Gastrocnemius medialis (tissue), 4 donors: ENCODE measurements around the gene CAVIN1. TPM values are rescaled to one million over a fixed set of nuclear protein-coding genes. Genes with fewer than 3 reads are reported as not detected.
"Not testable (repeated sequence)": the region's sequence is repeated elsewhere in the genome, so short reads cannot be mapped to it uniquely, and the experiment has no call there.

Source experiments
- ATAC-seq, 2 donors: fragments of 150-250 bp; one replicate each; pipeline ENCODE4 v1.9.1; 2016
- DNase-seq, 2 donors: peaks; one replicate each; pipeline ENCODE4 v3.0.0-alpha.2; 2019
- H3K27ac ChIP-seq, 4 donors: fragments of 200-600 bp; sonication (generic); 1 replicate in 1 of 4; 2 replicates in 3 of 4; pipeline ENCODE4 v1.5.1; 2016 to 2018; ENCODE audit warnings: mild to moderate bottlenecking in 2 of 4, moderate library complexity in 1 of 4
- H3K27me3 ChIP-seq, 3 donors: fragments of 200-600 bp; sonication (generic) in 2 of 3; 1 replicate in 1 of 3; 2 replicates in 2 of 3; pipeline versions ENCODE4 v1.5.1 to v1.6.0; 2016 to 2019; ENCODE audit warnings: mild to moderate bottlenecking in 1 of 3, moderate library complexity in 1 of 3
- H3K36me3 ChIP-seq, 2 donors: fragments of 200-600 bp; sonication (generic) in 1 of 2; one replicate each; pipeline ENCODE4 v1.5.1; 2017 to 2018
- H3K4me1 ChIP-seq, 2 donors: fragments of 200-600 bp; sonication (generic) in 1 of 2; one replicate each; pipeline ENCODE4 v1.5.1; 2016 to 2017; ENCODE audit warnings: mild to moderate bottlenecking in 2 of 2
- H3K4me3 ChIP-seq, 4 donors: fragments of 200-600 bp; sonication (generic) in 3 of 4; 1 replicate in 1 of 4; 2 replicates in 3 of 4; pipeline ENCODE4 v1.5.1; 2016 to 2019; ENCODE audit warnings: mild to moderate bottlenecking in 2 of 4
- H3K9me3 ChIP-seq, 3 donors: fragments of 200-600 bp; sonication (generic) in 2 of 3; 1 replicate in 1 of 3; 2 replicates in 2 of 3; pipeline ENCODE4 v1.5.1; 2016 to 2019
- POLR2A ChIP-seq, 2 donors: fragments of 450-650 bp; IDR thresholded peaks; one replicate each; pipeline ENCODE4 v1.6.1; 2017; ENCODE audit warnings: antibody characterized with exemption in 2 of 2, mild to moderate bottlenecking in 2 of 2, moderate library complexity in 2 of 2
- in situ Hi-C, 4 donors: fragments of 200-750 bp; cut with MboI; loops; one replicate each; pipeline versions ENCODE4 v1.15.0 to v1.8.0; 2017; ENCODE audit warnings: low sequenced_read_pairs in 4 of 4
- intact Hi-C: fragments of 100-400 bp; cut with DNase I; formaldehyde crosslinking; loops from one replicate; pipeline ENCODE4 v1.15.1; 2023; ENCODE audit warnings: low total_unique reads
- total RNA-seq, 4 donors: library from RNA; depleted of rRNA; stranded (reverse); fragments of >200 nt; gene quantifications; one replicate each; pipeline versions ENCODE4 v1.1.0 to v1.2.3, GENCODE V29; 2016
- TF ChIP-seq, protein P1 (sequence below), 5 experiments: fragments of 450-650 bp in 3 of 5; fragments of 200-600 bp in 2 of 5; sonication (generic) in 2 of 5; IDR thresholded peaks in 4 of 5; conservative IDR thresholded peaks in 1 of 5; 1 replicate in 4 of 5; 2 replicates in 1 of 5; pipeline ENCODE4 v1.5.1; 2016 to 2019; ENCODE audit warnings: antibody characterized with exemption in 5 of 5, mild to moderate bottlenecking in 3 of 5, moderate library complexity in 3 of 5

CAVIN1 gene
- total RNA-seq, 4 donors from 2014 or later, result 64.9 to 137 (median 125) TPM

- no peaks in the 10 kb centered on the region for H3K27me3 ChIP-seq
- intact Hi-C loops, result loop anchor here (1.0 to 5.0 kb wide), 4 partner anchors 15 to 104 kb away; partner anchors contain the start of gene STAT3
- TF ChIP-seq, protein P1, sequence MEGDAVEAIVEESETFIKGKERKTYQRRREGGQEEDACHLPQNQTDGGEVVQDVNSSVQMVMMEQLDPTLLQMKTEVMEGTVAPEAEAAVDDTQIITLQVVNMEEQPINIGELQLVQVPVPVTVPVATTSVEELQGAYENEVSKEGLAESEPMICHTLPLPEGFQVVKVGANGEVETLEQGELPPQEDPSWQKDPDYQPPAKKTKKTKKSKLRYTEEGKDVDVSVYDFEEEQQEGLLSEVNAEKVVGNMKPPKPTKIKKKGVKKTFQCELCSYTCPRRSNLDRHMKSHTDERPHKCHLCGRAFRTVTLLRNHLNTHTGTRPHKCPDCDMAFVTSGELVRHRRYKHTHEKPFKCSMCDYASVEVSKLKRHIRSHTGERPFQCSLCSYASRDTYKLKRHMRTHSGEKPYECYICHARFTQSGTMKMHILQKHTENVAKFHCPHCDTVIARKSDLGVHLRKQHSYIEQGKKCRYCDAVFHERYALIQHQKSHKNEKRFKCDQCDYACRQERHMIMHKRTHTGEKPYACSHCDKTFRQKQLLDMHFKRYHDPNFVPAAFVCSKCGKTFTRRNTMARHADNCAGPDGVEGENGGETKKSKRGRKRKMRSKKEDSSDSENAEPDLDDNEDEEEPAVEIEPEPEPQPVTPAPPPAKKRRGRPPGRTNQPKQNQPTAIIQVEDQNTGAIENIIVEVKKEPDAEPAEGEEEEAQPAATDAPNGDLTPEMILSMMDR (IDR thresholded peaks at IDR 0.05 in 4 of 5, conservative IDR thresholded peaks at IDR 0.05 in 1 of 5), result no peak
- no peak for TF ChIP-seq POLR2A (IDR thresholded peaks at IDR 0.05)
- DNase-seq (no peak), ATAC-seq (no peak)
- peak overlapping the region; percentile 37 to 99 (median 90) for H3K4me3 ChIP-seq
- no peaks in the 10 kb centered on the region for H3K9me3 ChIP-seq
- peak overlapping the region; percentile 96 to 100 (median 98) for H3K27ac ChIP-seq
- H3K36me3 ChIP-seq, result no peaks in the 10 kb centered on the region
- in situ Hi-C loops, result no loop called here
- peaks cover 27 to 32% of the 10 kb centered on the region in 2 donors for H3K4me1 ChIP-seq
Measured at GRCh38 chr17:42423766-42424165, 710 bp upstream of the CAVIN1 start.

DNA sequence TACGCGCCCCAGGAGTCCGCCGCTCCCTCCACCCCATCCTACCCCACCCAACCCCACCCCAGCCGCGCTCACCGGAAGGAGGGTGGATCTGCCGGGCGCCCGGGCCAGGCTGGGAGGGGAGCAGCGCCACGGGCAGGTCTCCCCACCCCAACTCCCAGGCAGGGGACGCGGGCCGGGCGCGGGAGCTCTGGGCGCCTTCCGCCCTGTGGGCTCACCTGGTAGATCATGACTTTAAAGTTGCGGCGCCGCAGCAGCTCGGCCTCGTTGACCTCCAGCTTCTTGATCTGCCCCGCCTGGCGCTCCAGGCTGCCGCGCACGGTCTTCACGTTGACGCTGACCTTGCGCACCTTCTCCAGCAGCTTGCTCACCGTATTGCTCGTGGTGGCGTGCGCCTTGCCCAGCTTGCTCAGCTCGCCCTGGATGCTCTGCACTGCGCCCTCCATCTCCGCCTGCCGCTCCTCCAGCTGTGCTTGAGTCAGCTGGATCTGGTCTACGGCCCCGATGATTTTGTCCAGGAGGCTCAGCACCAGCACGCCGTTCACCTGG lies 571 bp downstream of the CAVIN1 start:
- H3K9me3 ChIP-seq, result no peaks in the 10 kb centered on the region
- no peaks in the 10 kb centered on the region for H3K36me3 ChIP-seq
- H3K4me1 ChIP-seq, result peaks cover 37 to 41% of the 10 kb centered on the region in 2 donors
- H3K4me3 ChIP-seq, result peak overlapping the region; percentile 87 to 99 (median 95)
- H3K27me3 ChIP-seq, result no peaks in the 10 kb centered on the region
- H3K27ac ChIP-seq, result peak overlapping the region; percentile 96 to 100 (median 98)
- in situ Hi-C loops, result no loop called here
- peak; percentile 52 to 59 for ATAC-seq
- peak in 1 of 2 donors; percentile 62 for DNase-seq
- no peak for TF ChIP-seq POLR2A (IDR thresholded peaks at IDR 0.05)
- TF ChIP-seq, protein P1 (IDR thresholded peaks at IDR 0.05 in 4 of 5, conservative IDR thresholded peaks at IDR 0.05 in 1 of 5), result no peak
- intact Hi-C loops, result loop anchor here (2.0 to 5.0 kb wide), 2 partner anchors 14 to 105 kb away; no protein-coding TSS in a partner anchor

GRCh38 chr17:42421507-42422338 lies 1.3 kb downstream of the CAVIN1 start:
- Histone ChIP-seq H3K36me3 (no peaks in the 10 kb centered on the region), H3K27ac (peak overlapping the region; percentile 96 to 100 (median 98)), H3K4me3 (peak overlapping the region; percentile 87 to 99 (median 95)), H3K27me3 (no peaks in the 10 kb centered on the region), H3K4me1 (peaks cover 44 to 49% of the 10 kb centered on the region in 2 donors), H3K9me3 (no peaks in the 10 kb centered on the region)
- TF ChIP-seq POLR2A (IDR thresholded peaks at IDR 0.05), result peak; percentile 36 to 54
- TF ChIP-seq, protein P1 (IDR thresholded peaks at IDR 0.05 in 4 of 5, conservative IDR thresholded peaks at IDR 0.05 in 1 of 5), result no peak
- in situ Hi-C loops (no loop called here), intact Hi-C loops (loop anchor here (2.0 to 5.0 kb wide), 2 partner anchors 13 to 106 kb away; no protein-coding TSS in a partner anchor)
- peak in 1 of 2 donors; percentile 62 for DNase-seq
- peak; percentile 46 to 55 for ATAC-seq

DNA sequence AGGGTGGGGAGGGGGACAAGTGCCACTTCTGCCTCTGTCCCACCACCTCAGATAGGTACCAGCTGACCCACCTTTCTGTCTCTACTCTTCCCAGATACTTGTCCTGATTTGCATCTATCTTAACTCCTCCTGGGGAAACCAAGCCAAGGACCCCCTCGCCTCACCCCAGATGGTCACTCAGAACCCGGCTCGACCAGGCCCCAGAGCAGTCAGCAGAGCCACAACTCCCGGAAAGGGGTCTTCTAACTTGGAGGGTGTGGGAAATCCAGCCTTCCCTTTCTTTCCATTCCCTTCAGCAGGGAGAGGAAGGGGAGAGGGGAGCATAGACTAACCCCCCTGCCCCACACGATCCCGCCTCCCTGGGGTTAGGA lies 1.9 kb downstream of the CAVIN1 start:
- Histone ChIP-seq H3K9me3 (no peaks in the 10 kb centered on the region), H3K36me3 (no peaks in the 10 kb centered on the region), H3K27ac (peak overlapping the region; percentile 96 to 100 (median 98)), H3K4me1 (peaks cover 49 to 55% of the 10 kb centered on the region in 2 donors), H3K4me3 (peak overlapping the region; percentile 87 to 99 (median 95)), H3K27me3 (no peaks in the 10 kb centered on the region)
- in situ Hi-C loops, result no loop called here
- ATAC-seq (no peak), DNase-seq (no peak)
- TF ChIP-seq, protein P1 (IDR thresholded peaks at IDR 0.05 in 4 of 5, conservative IDR thresholded peaks at IDR 0.05 in 1 of 5), result no peak
- TF ChIP-seq POLR2A (IDR thresholded peaks at IDR 0.05), result no peak
- intact Hi-C loops, result loop anchor here (5.0 kb wide), 1 partner anchor 106 kb away; no protein-coding TSS in a partner anchor

DNA sequence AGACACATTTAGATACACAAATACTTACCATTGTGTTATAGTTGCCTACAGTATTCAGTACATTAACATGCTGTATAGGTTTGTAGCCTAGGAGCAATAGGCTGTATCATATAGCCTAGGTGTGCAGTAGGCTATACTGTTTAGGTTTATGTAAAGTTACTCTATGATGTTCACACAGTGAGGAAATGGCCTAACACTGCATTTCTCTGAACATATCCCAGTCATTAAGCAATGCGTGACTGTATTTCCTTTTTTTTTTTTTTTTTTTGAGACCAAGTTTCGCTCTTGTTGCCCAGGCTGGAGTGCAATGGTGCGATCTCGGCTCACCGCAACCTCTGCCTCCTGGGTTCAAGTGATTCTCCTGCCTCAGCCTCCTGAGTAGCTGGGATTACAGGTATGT lies 5.1 kb downstream of the CAVIN1 start:
- intact Hi-C loops, H3K36me3 ChIP-seq, DNase-seq, H3K9me3 ChIP-seq, H3K27me3 ChIP-seq, ATAC-seq: not testable (repeated sequence)
- in situ Hi-C loops, result loop anchor here in 1 of 4 donors (10.0 kb wide), 1 partner anchor 107 kb away; no protein-coding TSS in a partner anchor
- peak overlapping the region in 1 of 4 donors; percentile 3 for H3K4me3 ChIP-seq
- H3K27ac ChIP-seq, result peak overlapping the region; percentile 96 to 100 (median 98)
- H3K4me1 ChIP-seq, result peaks cover 65 to 75% of the 10 kb centered on the region in 2 donors
